ENCODE measurements around the gene FHL1.
A peak's percentile ranks its signal among the peaks of the same experiment; 100 is the strongest.

The FHL1 gene

GRCh38 chrX:136189222-136189621, 41.9 kb downstream of the FHL1 start:
- DNase-seq: no peak

- no peak for DNase-seq
Measured at GRCh38 chrX:136190038-136190713, 42.8 kb downstream of the FHL1 start.

GRCh38 chrX:136191171-136191570, 43.8 kb downstream of the FHL1 start:
- no peak for DNase-seq

- DNase-seq: peak in 1 of 6 experiments; percentile 10
Measured at GRCh38 chrX:136192135-136192534, 44.8 kb downstream of the FHL1 start.

- no peak for DNase-seq
Measured at GRCh38 chrX:136192839-136193414, 45.6 kb downstream of the FHL1 start.

GRCh38 chrX:136193771-136194170, 46.4 kb downstream of the FHL1 start:
- no peak for DNase-seq

- no peak for DNase-seq
Measured at GRCh38 chrX:136194536-136194935, 47.2 kb downstream of the FHL1 start.

- no peak for DNase-seq
Measured at GRCh38 chrX:136195247-136195646, 47.9 kb downstream of the FHL1 start.

GRCh38 chrX:136196691-136197155, 49.4 kb downstream of the FHL1 start:
- DNase-seq: no peak

- no peak for DNase-seq
Measured at GRCh38 chrX:136198010-136198409, 50.7 kb downstream of the FHL1 start.

- DNase-seq: no peak
Measured at GRCh38 chrX:136198678-136199243, 51.4 kb downstream of the FHL1 start.

GRCh38 chrX:136199365-136199764, 52.0 kb downstream of the FHL1 start:
- no peak for DNase-seq

GRCh38 chrX:136200466-136200865, 53.1 kb downstream of the FHL1 start:
- peak in 1 of 6 experiments; percentile 2 for DNase-seq

GRCh38 chrX:136201601-136202000, 54.3 kb downstream of the FHL1 start:
- DNase-seq: no peak

- no peak for DNase-seq
Measured at GRCh38 chrX:136202889-136203288, 55.6 kb downstream of the FHL1 start.

GRCh38 chrX:136203438-136203837, 56.1 kb downstream of the FHL1 start:
- DNase-seq: peak in 1 of 6 experiments; percentile 1

- no peak for DNase-seq
Measured at GRCh38 chrX:136203951-136204350, 56.6 kb downstream of the FHL1 start.

- peak in 1 of 6 experiments; percentile 11 for DNase-seq
Measured at GRCh38 chrX:136204571-136204970, 57.2 kb downstream of the FHL1 start.

- DNase-seq: no peak
Measured at GRCh38 chrX:136205882-136206380, 58.6 kb downstream of the FHL1 start.

- no peak for DNase-seq
Measured at GRCh38 chrX:136206916-136207315, 59.6 kb downstream of the FHL1 start.

- DNase-seq: no peak
Measured at GRCh38 chrX:136207546-136207945, 60.2 kb downstream of the FHL1 start.

GRCh38 chrX:136209016-136209738, 61.8 kb downstream of the FHL1 start:
- DNase-seq: peak in 3 of 6 experiments; percentile 12 to 28 (median 14)

- DNase-seq: no peak
Measured at GRCh38 chrX:136209751-136210150, 62.4 kb downstream of the FHL1 start.

Measured in stimulated activated naive CD4-positive, alpha-beta T cell (primary cell).